Omental fat pad (tissue), 4 donors: ENCODE results near the gene CDK4. TPM values are rescaled to one million over a fixed set of nuclear protein-coding genes. Genes with fewer than 3 reads are reported as not detected.

Experiments used
- ATAC-seq: fragments of 150-250 bp; one replicate; pipeline ENCODE4 v1.9.1; 2016; ENCODE audit warnings: mild to moderate bottlenecking, moderate library complexity; ENCODE audit not compliant: low FRiP score
- DNase-seq: peaks from one replicate; pipeline ENCODE4 v3.0.0-alpha.2; 2019; ENCODE audit warnings: low spot score
- CTCF ChIP-seq, 3 donors: fragments of 450-650 bp; IDR thresholded peaks; one replicate each; pipeline ENCODE4 v1.5.1; 2016 to 2017; ENCODE audit warnings: antibody characterized with exemption in 3 of 3, mild to moderate bottlenecking in 3 of 3, moderate library complexity in 2 of 3
- total RNA-seq, 4 donors: library from RNA; depleted of rRNA; stranded (reverse); fragments of >200 nt; gene quantifications; one replicate each; pipeline ENCODE4 v1.1.0, GENCODE V29; 2016

CDK4 gene
- total RNA-seq, 4 donors from 2014 or later = 81.9 to 96.2 (median 89.0) TPM

GRCh38 chr12:57783466-57783801, 31.3 kb upstream of the CDK4 start:
- ATAC-seq = no peak
- no peak for DNase-seq
- TF ChIP-seq CTCF (IDR thresholded peaks at IDR 0.05) = no peak

GRCh38 chr12:57782608-57783465, 30.7 kb upstream of the CDK4 start, which contains the start of gene TSFM:
Gene TSFM, plus strand, starts transcription at chr12:57782787. Its CDS starts 15 bp downstream, at chr12:57782802.
- DNase-seq = peak; percentile 98
- TF ChIP-seq CTCF (IDR thresholded peaks at IDR 0.05) = peak in 2 of 3 donors; percentile 41 to 86
- ATAC-seq = peak; percentile 85

- TF ChIP-seq CTCF (IDR thresholded peaks at IDR 0.05) = no peak
- ATAC-seq = no peak
- DNase-seq = no peak
These were observed 30.1 kb upstream of the CDK4 start for GRCh38 chr12:57782243-57782607.

GRCh38 chr12:57781801-57782200, 29.7 kb upstream of the CDK4 start:
- no peak for TF ChIP-seq CTCF (IDR thresholded peaks at IDR 0.05)
- no peak for DNase-seq
- ATAC-seq = no peak

GRCh38 chr12:57781244-57781643, 29.1 kb upstream of the CDK4 start:
- no peak for TF ChIP-seq CTCF (IDR thresholded peaks at IDR 0.05)
- DNase-seq = no peak
- ATAC-seq = no peak

GRCh38 chr12:57780284-57780897, 28.3 kb upstream of the CDK4 start:
- ATAC-seq = no peak
- DNase-seq = no peak
- no peak for TF ChIP-seq CTCF (IDR thresholded peaks at IDR 0.05)

GRCh38 chr12:57779736-57780135, 27.6 kb upstream of the CDK4 start:
- no peak for ATAC-seq
- no peak for DNase-seq

More at GRCh38 chr12:57779736-57780135, 27.6 kb upstream of the CDK4 start:
- no peak for TF ChIP-seq CTCF (IDR thresholded peaks at IDR 0.05)
